Thoracic aorta (tissue), 2 donors: ENCODE measurements around the gene ANKRD45. TPM values are rescaled to one million over a fixed set of nuclear protein-coding genes. Genes with fewer than 3 reads are reported as not detected.
"Not testable (repeated sequence)": the region's sequence is repeated elsewhere in the genome, so short reads cannot be mapped to it uniquely, and the experiment has no call there.

Source experiments
- ATAC-seq: fragments of 150-250 bp; one replicate; pipeline ENCODE4 v1.8.0; 2017; ENCODE audit warnings: low read depth; ENCODE audit not compliant: insufficient number of reproducible peaks, low FRiP score
- DNase-seq: peaks from one replicate; pipeline ENCODE4 v3.0.0-alpha.2; 2020; ENCODE audit warnings: low spot score
- H3K27ac ChIP-seq, 2 donors: fragments of 200-600 bp; sonication (generic); 1 replicate in 1 of 2; 2 replicates in 1 of 2; pipeline ENCODE4 v1.5.1; 2016; ENCODE audit warnings: mild to moderate bottlenecking in 2 of 2, moderate library complexity in 2 of 2
- H3K27me3 ChIP-seq: fragments of 200-600 bp; sonication (generic); replicated peaks from 2 replicates; pipeline ENCODE4 v1.6.0; 2016; ENCODE audit warnings: mild to moderate bottlenecking; ENCODE audit not compliant: insufficient read depth
- H3K36me3 ChIP-seq: fragments of 200-600 bp; sonication (generic); one replicate; pipeline ENCODE4 v1.5.1; 2016
- H3K4me1 ChIP-seq, 2 donors: fragments of 200-600 bp; sonication (generic); 1 replicate in 1 of 2; 2 replicates in 1 of 2; pipeline versions ENCODE4 v1.5.1 to v1.6.0; 2016; ENCODE audit warnings: low read depth in 2 of 2, mild to moderate bottlenecking in 1 of 2; ENCODE audit not compliant: control insufficient read depth in 1 of 2
- H3K4me3 ChIP-seq: fragments of 200-600 bp; sonication (generic); 2 replicates; pipeline ENCODE4 v1.5.1; 2016; ENCODE audit warnings: mild to moderate bottlenecking
- H3K9me3 ChIP-seq: fragments of 200-600 bp; sonication (generic); 2 replicates; pipeline ENCODE4 v1.5.1; 2016
- CTCF ChIP-seq: fragments of 200-600 bp; sonication (generic); IDR thresholded peaks from one replicate; pipeline ENCODE4 v1.5.1; 2019; ENCODE audit warnings: antibody characterized with exemption
- total RNA-seq, 2 donors: library from RNA; depleted of rRNA; stranded (reverse); fragments of >200 nt; gene quantifications; one replicate each; pipeline versions ENCODE4 v1.1.0 to v1.2.3, GENCODE V29; 2016

Gene ANKRD45
- total RNA-seq, 2 donors from 2014 or later, result not detected

GRCh38 chr1:173682184-173682583 is 12.5 kb upstream of the ANKRD45 start:
- Histone ChIP-seq H3K9me3 (no peaks in the 10 kb centered on the region), H3K27ac (no peak overlapping the region), H3K36me3 (no peaks in the 10 kb centered on the region), H3K4me1 (no peaks in the 10 kb centered on the region), H3K27me3 (no peaks in the 10 kb centered on the region), H3K4me3 (no peak overlapping the region)
- ATAC-seq (no peak), DNase-seq (no peak)
- no peak for TF ChIP-seq CTCF

GRCh38 chr1:173680152-173680551 is 10.5 kb upstream of the ANKRD45 start:
- not testable (repeated sequence) for H3K4me1 ChIP-seq, H3K9me3 ChIP-seq, DNase-seq, ATAC-seq, H3K27ac ChIP-seq, H3K36me3 ChIP-seq, H3K4me3 ChIP-seq, H3K27me3 ChIP-seq

- H3K9me3 ChIP-seq, H3K27me3 ChIP-seq, H3K4me3 ChIP-seq, ATAC-seq, H3K27ac ChIP-seq, H3K4me1 ChIP-seq, H3K36me3 ChIP-seq, DNase-seq: not testable (repeated sequence)
Measured at GRCh38 chr1:173674496-173674895, 4.8 kb upstream of the ANKRD45 start.

GRCh38 chr1:173666646-173667045 is 3.0 kb downstream of the ANKRD45 start:
- no peaks in the 10 kb centered on the region for H3K27me3 ChIP-seq
- ATAC-seq (no peak), DNase-seq (no peak)
- no peaks in the 10 kb centered on the region for H3K36me3 ChIP-seq
- no peak for TF ChIP-seq CTCF
- H3K4me3 ChIP-seq, result no peak overlapping the region
- H3K27ac ChIP-seq, result no peak overlapping the region
- no peaks in the 10 kb centered on the region for H3K9me3 ChIP-seq
- H3K4me1 ChIP-seq, result no peaks in the 10 kb centered on the region

GRCh38 chr1:173663159-173663558 is 6.5 kb downstream of the ANKRD45 start:
- no peak for TF ChIP-seq CTCF
- H3K4me3 ChIP-seq, result no peak overlapping the region
- no peaks in the 10 kb centered on the region for H3K27me3 ChIP-seq
- H3K27ac ChIP-seq, result no peak overlapping the region
- no peak for ATAC-seq
- H3K36me3 ChIP-seq, result no peaks in the 10 kb centered on the region
- no peaks in the 10 kb centered on the region for H3K4me1 ChIP-seq
- DNase-seq, result no peak
- no peaks in the 10 kb centered on the region for H3K9me3 ChIP-seq

- Histone ChIP-seq H3K27me3 (no peaks in the 10 kb centered on the region), H3K27ac (no peak overlapping the region), H3K36me3 (no peaks in the 10 kb centered on the region), H3K4me3 (no peak overlapping the region), H3K9me3 (no peaks in the 10 kb centered on the region), H3K4me1 (no peaks in the 10 kb centered on the region)
- no peak for TF ChIP-seq CTCF
- no peak for DNase-seq
- no peak for ATAC-seq
Measured at GRCh38 chr1:173661763-173662162, 7.9 kb downstream of the ANKRD45 start.
